ENCODE data around the gene CST2.
"Not testable (repeated sequence)": the region's sequence is repeated elsewhere in the genome, so short reads cannot be mapped to it uniquely, and the experiment has no call there.

The CST2 gene

DNA sequence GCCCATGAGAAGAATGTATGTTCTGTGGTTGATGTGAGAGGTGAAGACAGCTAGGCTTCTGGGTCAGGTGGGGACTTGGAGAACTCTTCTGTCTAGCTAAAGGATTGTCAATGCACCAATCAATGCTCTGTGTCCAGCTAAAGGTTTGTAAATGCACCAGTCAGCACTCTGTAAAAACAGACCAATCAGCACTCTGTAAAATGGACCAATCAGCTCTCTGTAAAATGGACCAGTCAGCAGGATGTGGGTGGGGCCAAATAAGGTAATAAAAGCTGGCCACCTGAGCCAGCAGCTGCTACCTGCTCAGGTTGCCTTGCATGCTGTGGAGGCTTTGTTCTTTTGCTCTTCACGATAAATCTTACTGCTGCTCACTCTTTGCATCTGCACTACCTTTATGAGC is 15.0 kb downstream of the CST2 start:
- DNase-seq (ENCODE audit: low read depth in 2 of 2, low spot score in 1 of 2): not testable (repeated sequence)

GRCh38 chr20:23810349-23810748 is 16.2 kb downstream of the CST2 start:
- DNase-seq (ENCODE audit: low read depth in 2 of 2, low spot score in 1 of 2): not testable (repeated sequence)

DNA sequence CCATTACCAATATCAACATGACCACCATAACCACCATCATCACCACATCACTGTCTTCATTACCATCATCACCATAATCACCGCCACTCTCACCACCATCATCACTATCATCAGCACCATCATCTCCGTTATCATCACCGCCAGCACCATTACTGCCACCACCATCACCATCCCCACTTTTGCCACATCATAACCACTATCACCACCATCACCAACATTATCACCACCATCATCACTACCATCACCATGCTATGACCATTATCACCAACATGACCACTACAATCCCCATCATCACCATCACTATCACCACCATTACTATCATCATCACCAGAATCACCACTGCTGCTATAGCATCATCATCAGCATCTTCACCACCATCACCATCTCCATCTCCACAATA is 25.7 kb downstream of the CST2 start:
- DNase-seq (ENCODE audit: low read depth in 2 of 2, low spot score in 1 of 2): no peak

DNA sequence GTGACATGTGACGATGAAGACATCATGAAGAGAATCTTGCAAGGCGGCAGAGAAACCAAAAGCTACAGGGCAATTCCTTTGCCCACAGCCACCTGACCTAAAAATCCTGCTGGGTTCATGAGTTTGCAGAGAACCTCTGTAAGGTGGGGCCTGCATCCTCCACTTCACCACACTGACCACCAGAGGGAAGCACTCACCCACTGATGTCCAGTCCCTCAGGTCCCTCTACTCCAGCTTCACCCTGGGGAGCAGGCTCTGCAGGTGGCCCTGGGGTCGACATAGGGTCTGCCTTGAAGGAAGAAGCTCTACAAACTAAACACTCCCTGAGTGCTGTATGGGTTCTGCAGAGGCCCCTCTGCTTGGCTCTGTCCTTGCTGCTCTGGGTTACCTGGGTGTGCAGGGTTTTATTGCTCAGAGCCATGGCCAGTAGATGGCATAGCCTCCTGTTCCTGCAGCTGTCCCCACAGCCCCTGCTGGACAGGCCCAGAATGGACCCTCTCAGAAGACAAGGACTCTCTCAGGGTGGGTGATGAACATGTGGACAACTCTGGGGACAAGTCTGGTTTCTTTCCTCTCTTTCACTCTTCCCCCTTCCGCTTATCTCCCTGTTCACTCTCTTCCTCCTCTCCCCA is 27.2 kb downstream of the CST2 start:
- not testable (repeated sequence) for DNase-seq (ENCODE audit: low read depth in 2 of 2, low spot score in 1 of 2)

GRCh38 chr20:23795526-23795925 is 31.0 kb downstream of the CST2 start:
- no peak for DNase-seq (ENCODE audit: low read depth in 2 of 2, low spot score in 1 of 2)

DNA sequence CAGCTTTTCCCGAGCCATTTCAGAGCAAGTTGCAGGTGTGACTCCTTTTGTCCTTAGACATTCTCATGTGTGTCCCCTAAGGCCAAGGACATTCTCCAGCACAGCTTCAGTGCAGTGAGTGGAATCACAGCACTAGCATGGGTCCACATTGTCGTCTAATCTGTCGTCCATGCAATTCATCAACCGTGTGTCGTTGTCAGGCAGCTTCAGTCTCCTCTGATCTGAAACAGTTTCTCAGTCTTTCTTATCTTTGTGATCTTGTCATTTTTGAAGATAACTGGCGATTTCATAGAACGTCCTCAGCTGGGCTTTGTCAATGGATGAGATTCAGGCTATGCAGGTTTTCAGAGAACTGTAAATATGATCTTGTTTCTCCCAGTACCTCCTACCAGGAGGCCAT is 31.7 kb downstream of the CST2 start:
- DNase-seq (ENCODE audit: low read depth in 2 of 2, low spot score in 1 of 2): no peak

GRCh38 chr20:23794065-23794464 is 32.5 kb downstream of the CST2 start:
- no peak for DNase-seq (ENCODE audit: low read depth in 2 of 2, low spot score in 1 of 2)

DNA sequence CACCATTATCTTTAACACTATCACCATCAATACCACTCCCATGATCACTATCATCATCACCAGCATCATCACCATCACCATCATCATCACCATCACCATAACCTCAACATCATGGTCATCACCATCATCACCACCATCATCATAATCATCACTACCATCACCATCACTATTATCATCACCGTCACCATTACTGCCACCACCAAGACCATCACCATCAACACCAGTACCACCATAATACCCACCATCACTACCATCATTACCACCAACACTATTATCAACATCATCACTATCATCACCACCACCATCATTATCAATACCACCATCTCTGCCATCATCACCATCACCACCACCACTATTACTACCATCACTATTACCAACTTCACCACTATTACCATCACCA is 43.1 kb downstream of the CST2 start:
- DNase-seq (ENCODE audit: low read depth in 2 of 2, low spot score in 1 of 2): no peak

DNA sequence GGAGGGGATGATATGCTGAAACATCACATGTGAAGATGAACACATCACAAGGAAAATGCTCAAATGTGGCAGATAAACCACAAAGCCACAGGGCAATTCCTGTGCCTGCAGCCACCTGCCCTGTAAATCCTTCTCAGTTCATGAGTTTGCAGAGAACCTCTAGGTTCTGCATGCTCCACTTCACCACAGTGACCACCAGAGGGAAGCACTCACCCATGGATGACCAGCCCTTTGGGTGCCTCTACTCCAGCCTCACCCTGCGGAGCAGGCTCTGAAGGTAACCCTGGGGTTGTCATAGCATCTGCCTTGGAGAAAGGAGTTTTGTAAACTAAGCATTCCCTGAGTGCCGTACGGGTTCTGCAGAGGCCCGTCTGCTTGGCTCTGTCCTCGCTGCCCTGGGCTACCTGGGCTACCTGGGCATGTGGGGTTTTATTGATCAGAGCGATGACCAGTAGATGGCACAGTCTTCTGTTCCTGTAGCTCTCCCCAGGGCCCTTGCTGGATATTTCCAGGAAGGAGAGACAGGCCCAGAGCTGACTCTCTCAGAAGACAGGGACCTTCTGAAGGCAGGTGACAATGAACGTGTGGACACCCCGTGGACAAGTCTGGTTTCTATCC is 44.1 kb downstream of the CST2 start:
- no peak for DNase-seq (ENCODE audit: low read depth in 2 of 2, low spot score in 1 of 2)

DNA sequence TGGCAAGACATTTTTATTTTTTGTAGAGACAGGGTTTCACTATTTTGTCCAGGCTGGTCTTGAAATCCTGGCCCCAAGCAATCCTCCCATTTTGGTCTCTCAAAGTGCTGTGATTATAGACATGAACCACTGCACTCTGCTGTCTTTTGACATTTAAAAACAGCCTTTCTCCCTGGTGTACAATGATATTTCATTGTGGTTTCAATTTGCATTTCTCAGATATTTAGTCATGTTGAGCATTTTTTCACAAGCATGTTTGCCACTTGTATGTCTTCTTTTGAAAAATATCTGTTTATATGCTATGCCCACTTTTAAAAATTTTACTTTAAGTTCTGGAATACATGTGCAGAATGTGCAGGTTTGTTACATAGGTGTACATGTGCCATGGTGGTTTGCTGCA is 47.9 kb downstream of the CST2 start:
- not testable (repeated sequence) for DNase-seq (ENCODE audit: low read depth in 2 of 2, low spot score in 1 of 2)

- DNase-seq (ENCODE audit: low read depth in 2 of 2, low spot score in 1 of 2): not testable (repeated sequence)
Measured at GRCh38 chr20:23777380-23777779, 49.1 kb downstream of the CST2 start.

GRCh38 chr20:23776067-23776771 is 50.3 kb downstream of the CST2 start:
- no peak for DNase-seq (ENCODE audit: low read depth in 2 of 2, low spot score in 1 of 2)

DNA sequence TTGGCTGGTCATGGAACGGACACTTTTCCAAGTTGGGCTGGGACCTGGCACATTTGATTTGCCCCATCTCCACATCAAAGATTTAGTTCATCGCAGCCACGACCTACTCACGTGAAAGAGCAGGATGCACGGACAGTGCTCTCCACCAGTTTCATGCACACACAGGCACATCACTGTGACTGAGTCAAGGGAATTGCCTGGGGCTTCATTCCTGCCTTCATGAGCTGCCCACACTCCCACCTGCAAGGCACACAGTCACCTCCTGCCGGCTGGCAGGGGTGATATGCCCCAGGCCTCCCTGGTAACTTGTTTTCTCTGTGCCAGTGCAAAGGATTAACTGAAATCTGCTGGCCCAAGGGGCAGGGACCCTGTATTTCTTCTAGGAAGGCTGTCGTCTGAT is 52.4 kb downstream of the CST2 start:
- no peak for DNase-seq (ENCODE audit: low read depth in 2 of 2, low spot score in 1 of 2)

Measured in stimulated activated CD8-positive, alpha-beta memory T cell treated with anti-CD3 and anti-CD28 coated beads, Interleukin-4, amount 100 ng/mL, for 4 hours (primary cell).